Suppressor macrophage (primary cell): Measurements from ENCODE around the gene UBE2F.
A peak's percentile ranks its signal among the peaks of the same experiment; 100 is the strongest.
"Not testable (repeated sequence)": the region's sequence is repeated elsewhere in the genome, so short reads cannot be mapped to it uniquely, and the experiment has no call there.

Experiments used
- DNase-seq, 4 experiments: peaks; one replicate each; pipeline ENCODE4 v3.0.0-alpha.2; 2020 to 2022

UBE2F gene

GRCh38 chr2:238055841-238056240, 89.0 kb downstream of the UBE2F start:
- peak in 2 of 4 experiments; percentile 14 to 20 for DNase-seq

- DNase-seq, result not testable (repeated sequence)
Measured at GRCh38 chr2:238057696-238058575, 91.1 kb downstream of the UBE2F start.

GRCh38 chr2:238059505-238059904, 92.7 kb downstream of the UBE2F start:
- no peak for DNase-seq

- no peak for DNase-seq
Measured at GRCh38 chr2:238060096-238060541, 93.3 kb downstream of the UBE2F start.

GRCh38 chr2:238060542-238061314, 93.9 kb downstream of the UBE2F start, which contains the start of gene SCLY:
Gene SCLY, plus strand, starts transcription at chr2:238061001. Its CDS starts 54 bp downstream, at chr2:238061055.
- peak; percentile 98 to 99 (median 99) for DNase-seq

- peak; percentile 9 to 29 (median 18) for DNase-seq
Measured at GRCh38 chr2:238061315-238062202, 94.7 kb downstream of the UBE2F start.

GRCh38 chr2:238063414-238064189, 96.8 kb downstream of the UBE2F start:
- DNase-seq, result no peak

- no peak for DNase-seq
Measured at GRCh38 chr2:238064376-238064775, 97.6 kb downstream of the UBE2F start.

- no peak for DNase-seq
Measured at GRCh38 chr2:238065071-238065846, 98.4 kb downstream of the UBE2F start.

- no peak for DNase-seq
Measured at GRCh38 chr2:238066218-238066617, 99.4 kb downstream of the UBE2F start.

- not testable (repeated sequence) for DNase-seq
Measured at GRCh38 chr2:238066718-238067117, 99.9 kb downstream of the UBE2F start.

GRCh38 chr2:238067939-238068338, 101.1 kb downstream of the UBE2F start:
- no peak for DNase-seq

GRCh38 chr2:238069021-238069709, 102.4 kb downstream of the UBE2F start:
- no peak for DNase-seq

- DNase-seq, result no peak
Measured at GRCh38 chr2:238069877-238070276, 103.1 kb downstream of the UBE2F start.

- DNase-seq, result no peak
Measured at GRCh38 chr2:238075397-238075796, 108.6 kb downstream of the UBE2F start.

GRCh38 chr2:238077292-238077691, 110.5 kb downstream of the UBE2F start:
- no peak for DNase-seq

- DNase-seq, result no peak
Measured at GRCh38 chr2:238079874-238080327, 113.1 kb downstream of the UBE2F start.

- DNase-seq, result no peak
Measured at GRCh38 chr2:238080518-238080917, 113.7 kb downstream of the UBE2F start.

GRCh38 chr2:238081150-238081549, 114.3 kb downstream of the UBE2F start:
- no peak for DNase-seq

GRCh38 chr2:238081561-238081960, 114.7 kb downstream of the UBE2F start:
- DNase-seq, result no peak
